ENCODE measurements around the gene TSPEAR. TPM values are rescaled to one million over a fixed set of nuclear protein-coding genes. Genes with fewer than 3 reads are reported as not detected.
"Not testable (repeated sequence)": the region's sequence is repeated elsewhere in the genome, so short reads cannot be mapped to it uniquely, and the experiment has no call there.

Gene TSPEAR
- total RNA-seq, 2 experiments from 2014 or later, result not detected

DNA sequence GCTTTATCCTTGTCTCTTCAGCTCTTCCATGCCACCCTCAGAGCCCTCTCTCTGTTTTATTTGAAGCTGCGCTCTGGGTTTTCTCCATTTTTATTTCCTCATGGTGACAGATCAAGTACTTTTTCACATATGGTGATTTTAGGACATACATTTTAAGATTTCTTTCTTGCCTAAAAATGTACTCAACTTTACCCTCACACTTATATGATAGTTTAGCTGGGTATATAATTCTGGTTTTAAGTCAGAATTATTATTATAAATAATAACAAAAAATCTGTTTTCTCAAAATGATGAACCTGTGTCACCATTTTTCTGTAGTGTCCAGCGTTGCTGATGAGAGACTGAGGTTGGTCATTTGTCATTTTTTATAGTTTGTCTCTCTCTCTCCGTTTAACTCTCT, 130.2 kb downstream of the TSPEAR start:
- H3K9me3 Mint-ChIP-seq, result peaks cover 32% of the 10 kb centered on the region
- intact Hi-C loops (cut with micrococcal nuclease), result no loop called here
- DNase-seq, result no peak
- CTCF ChIA-PET, result no interaction called here
- H3K27ac Mint-ChIP-seq, result no peak overlapping the region
- peaks cover 10% of the 10 kb centered on the region for H3K4me1 Mint-ChIP-seq (ENCODE audit: low read depth)
- no peak overlapping the region for H3K4me3 Mint-ChIP-seq
- peaks cover 1% of the 10 kb centered on the region for H3K36me3 Mint-ChIP-seq (ENCODE audit: low read depth)
- no peaks in the 10 kb centered on the region for H3K27me3 Mint-ChIP-seq (ENCODE audit: low read depth)

DNA sequence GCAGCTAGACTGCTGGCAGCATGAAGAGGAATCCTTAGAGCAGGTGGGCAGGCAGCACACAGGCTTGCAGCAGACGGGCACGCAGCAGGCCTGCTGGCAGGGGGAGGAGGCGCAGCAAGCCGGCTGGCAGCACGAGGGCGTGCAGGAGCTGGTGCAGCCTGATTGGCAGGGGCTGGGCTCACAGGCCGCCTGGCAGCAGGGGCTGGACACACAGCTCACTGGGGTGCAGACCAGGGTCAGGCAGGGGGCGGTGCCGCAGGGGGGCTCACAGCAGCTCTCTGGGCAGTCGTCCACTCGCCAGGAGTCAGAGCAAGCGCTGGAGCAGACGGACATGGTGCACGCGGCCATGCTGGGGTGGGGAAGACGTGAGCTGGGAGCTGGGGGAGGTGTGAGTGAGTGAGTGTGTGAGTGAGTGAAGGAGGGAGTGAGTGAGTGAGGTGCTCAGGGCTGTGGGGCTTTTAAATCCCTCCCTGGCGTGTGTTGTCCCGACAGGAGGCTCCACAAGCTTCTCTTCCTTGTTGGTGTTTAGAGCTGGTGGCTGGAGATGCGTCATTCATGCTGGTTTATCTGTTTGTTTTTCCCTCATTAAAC, 131.0 kb downstream of the TSPEAR start, which contains the start of gene KRTAP10-5:
KRTAP10-5 (minus strand) TSS at position 374 of the 591 bp plus-strand sequence; CDS start at position 348, 26 bp downstream.
- H3K36me3 Mint-ChIP-seq (ENCODE audit: low read depth); H3K27me3 Mint-ChIP-seq (ENCODE audit: low read depth); intact Hi-C loops (cut with micrococcal nuclease); DNase-seq; H3K27ac Mint-ChIP-seq; CTCF ChIA-PET; H3K4me3 Mint-ChIP-seq: not testable (repeated sequence)
- H3K9me3 Mint-ChIP-seq, result peaks cover 32% of the 10 kb centered on the region
- peaks cover 10% of the 10 kb centered on the region for H3K4me1 Mint-ChIP-seq (ENCODE audit: low read depth)

DNA sequence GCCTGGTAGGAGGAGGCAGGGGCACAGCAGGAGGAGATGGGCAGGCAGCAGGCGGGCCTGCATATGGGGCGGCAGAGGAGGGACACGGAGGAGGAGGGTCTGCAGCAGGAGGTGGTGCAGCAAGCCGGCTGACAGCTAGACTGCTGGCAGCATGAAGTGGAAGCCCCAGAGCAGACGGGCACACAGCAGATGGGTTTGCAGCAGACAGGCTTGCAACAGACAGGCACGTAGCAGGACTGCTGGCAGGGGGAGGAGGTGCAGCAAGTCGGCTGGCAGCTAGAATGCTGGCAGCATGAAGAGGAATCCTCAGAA, 131.6 kb downstream of the TSPEAR start:
- H3K9me3 Mint-ChIP-seq, result peaks cover 32% of the 10 kb centered on the region
- intact Hi-C loops (cut with micrococcal nuclease), result no loop called here
- no peak overlapping the region for H3K4me3 Mint-ChIP-seq
- H3K4me1 Mint-ChIP-seq (ENCODE audit: low read depth), result peaks cover 10% of the 10 kb centered on the region
- CTCF ChIA-PET, result no interaction called here
- DNase-seq, result no peak
- no peak overlapping the region for H3K27ac Mint-ChIP-seq
- H3K36me3 Mint-ChIP-seq (ENCODE audit: low read depth), result peaks cover 1% of the 10 kb centered on the region
- no peaks in the 10 kb centered on the region for H3K27me3 Mint-ChIP-seq (ENCODE audit: low read depth)

DNA sequence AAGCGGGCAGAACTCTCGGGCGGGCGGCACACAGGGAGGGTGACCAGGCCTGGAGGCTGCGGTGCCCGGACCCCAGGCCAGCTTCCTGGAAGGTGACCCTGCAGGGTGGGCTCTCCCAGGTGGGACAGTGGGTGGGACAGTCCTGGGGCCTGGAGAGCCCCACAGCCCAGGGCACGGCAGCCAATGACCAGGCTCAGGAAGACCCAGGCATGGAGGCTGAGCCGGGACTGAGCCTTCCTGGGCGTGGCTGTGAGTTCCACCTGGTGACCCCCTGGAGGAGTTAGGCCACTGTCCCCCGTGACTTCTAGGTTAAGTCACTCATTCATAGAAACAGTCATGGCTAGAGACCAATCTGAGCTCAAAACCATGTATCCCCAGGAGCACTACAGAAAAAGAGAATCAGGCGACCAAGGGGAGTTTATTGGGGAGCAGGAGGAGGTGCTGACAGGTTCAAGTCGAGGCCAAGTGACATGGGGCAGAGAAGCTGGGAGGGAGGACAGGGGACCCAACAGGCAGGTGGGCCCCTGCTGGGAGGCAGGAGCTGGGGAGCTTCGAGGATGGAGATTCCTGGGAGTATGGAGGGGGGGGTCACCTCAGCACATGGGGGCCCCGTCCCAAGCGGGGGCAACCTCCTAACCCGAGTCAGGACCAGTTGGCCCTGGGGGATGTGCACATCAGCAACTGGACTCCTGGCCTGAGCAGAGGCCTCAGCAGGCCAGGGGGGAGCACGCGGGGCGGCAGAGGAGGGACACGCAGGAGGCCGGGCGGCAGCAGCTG, 132.1 kb downstream of the TSPEAR start:
- intact Hi-C loops (cut with micrococcal nuclease), result no loop called here
- Mint-ChIP-seq H3K27ac (no peak overlapping the region), H3K4me3 (no peak overlapping the region), H3K9me3 (peaks cover 32% of the 10 kb centered on the region), H3K4me1 (ENCODE audit: low read depth) (peaks cover 10% of the 10 kb centered on the region), H3K27me3 (ENCODE audit: low read depth) (no peaks in the 10 kb centered on the region), H3K36me3 (ENCODE audit: low read depth) (peaks cover 1% of the 10 kb centered on the region)
- DNase-seq, result no peak
- CTCF ChIA-PET, result no interaction called here

DNA sequence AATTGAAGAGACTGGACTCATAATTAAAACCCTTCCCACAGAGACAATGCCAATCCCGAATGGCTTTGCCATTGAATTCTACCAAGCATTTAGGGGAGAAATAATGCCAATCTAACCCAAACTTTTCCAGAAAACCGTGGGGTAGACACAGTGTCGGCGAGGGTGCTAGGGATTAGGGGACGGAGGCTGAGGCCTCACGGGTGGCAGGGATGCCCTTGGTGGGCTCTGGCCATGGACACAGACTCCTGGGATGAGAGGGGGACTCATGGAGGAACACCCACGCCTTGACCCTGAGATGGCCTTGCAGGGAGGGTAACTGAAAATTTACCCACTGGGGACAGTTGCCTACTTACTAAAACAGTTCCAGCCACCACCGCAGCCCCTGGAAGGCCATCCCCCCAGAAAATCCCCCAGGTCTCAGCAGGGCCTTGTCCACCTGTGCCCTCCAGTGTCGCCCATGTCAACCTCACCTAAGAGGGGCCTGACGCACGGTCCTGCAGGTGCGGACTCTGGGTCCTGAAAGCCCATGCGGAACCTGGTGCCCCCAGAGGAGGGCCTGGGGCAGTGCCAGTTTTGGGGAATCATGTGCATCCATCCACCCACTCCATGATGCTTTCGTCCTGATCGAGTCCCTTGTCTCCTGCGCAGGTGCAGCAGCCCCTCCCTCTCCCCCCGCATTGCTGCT, 132.9 kb downstream of the TSPEAR start:
- intact Hi-C loops (cut with micrococcal nuclease), result no loop called here
- DNase-seq, result no peak
- no peak overlapping the region for H3K4me3 Mint-ChIP-seq
- peaks cover 9% of the 10 kb centered on the region for H3K4me1 Mint-ChIP-seq (ENCODE audit: low read depth)
- H3K9me3 Mint-ChIP-seq, result peaks cover 32% of the 10 kb centered on the region
- H3K27ac Mint-ChIP-seq, result no peak overlapping the region
- H3K36me3 Mint-ChIP-seq (ENCODE audit: low read depth), result peaks cover 1% of the 10 kb centered on the region
- CTCF ChIA-PET, result no interaction called here
- no peaks in the 10 kb centered on the region for H3K27me3 Mint-ChIP-seq (ENCODE audit: low read depth)

DNA sequence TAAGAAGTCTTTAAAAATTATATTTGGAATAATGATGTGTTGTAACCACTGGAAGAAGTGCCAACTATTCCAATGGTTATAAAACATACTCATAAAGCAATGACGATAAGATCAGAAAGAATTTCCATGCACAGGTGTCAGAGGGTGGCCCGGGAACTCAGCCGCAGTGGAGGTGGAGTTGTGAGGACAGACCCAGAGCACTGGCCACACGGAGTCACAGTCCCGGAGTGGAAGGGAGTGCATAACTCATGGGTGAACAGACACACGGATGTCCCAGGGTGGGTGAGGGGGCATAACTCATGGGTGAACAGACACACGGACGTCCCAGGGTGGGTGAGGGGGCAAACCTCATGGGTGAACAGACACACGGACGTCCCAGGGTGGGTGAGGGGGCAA, 135.3 kb downstream of the TSPEAR start:
- Mint-ChIP-seq H3K36me3 (ENCODE audit: low read depth) (peaks cover 1% of the 10 kb centered on the region), H3K27ac (no peak overlapping the region), H3K27me3 (ENCODE audit: low read depth) (no peaks in the 10 kb centered on the region), H3K9me3 (peaks cover 25% of the 10 kb centered on the region), H3K4me3 (no peak overlapping the region), H3K4me1 (ENCODE audit: low read depth) (no peaks in the 10 kb centered on the region)
- CTCF ChIA-PET, result no interaction called here
- DNase-seq, result no peak
- intact Hi-C loops (cut with micrococcal nuclease), result no loop called here

DNA sequence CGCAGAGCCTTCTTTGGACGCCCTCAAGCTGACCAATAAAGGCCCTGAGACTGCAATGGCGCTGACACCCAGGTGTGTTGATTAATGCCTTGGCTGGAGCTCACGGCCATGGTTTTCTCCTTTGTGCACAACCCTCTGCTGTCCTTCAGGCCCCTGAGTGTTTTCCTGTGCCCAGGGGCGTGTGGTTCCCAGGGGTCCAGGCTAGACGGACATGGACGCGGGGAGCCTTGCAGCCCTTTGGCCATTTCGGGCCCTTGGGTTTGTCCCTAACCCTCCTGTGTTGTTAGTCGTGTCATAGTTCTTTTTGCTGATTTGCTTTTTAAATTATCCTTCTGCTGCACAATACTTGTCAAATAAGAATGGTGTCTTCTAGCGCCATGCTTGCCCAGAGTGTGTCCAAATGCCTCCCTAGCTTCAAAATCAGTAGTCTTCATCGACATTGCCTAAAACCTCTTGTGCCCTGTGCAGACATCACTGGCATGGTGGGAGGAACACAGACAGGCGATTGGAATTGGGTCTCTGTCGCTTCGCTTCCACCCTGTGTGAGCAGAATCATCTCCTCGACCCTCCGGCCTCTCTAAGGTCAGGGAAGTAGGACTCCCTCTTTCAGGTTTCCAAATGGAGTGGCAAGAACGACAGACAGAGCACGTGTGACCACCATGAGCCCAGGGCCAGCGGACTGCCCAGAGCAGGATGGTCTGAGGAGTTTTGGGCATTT, 135.9 kb downstream of the TSPEAR start:
- H3K4me1 Mint-ChIP-seq (ENCODE audit: low read depth), result no peaks in the 10 kb centered on the region
- CTCF ChIA-PET, result no interaction called here
- intact Hi-C loops (cut with micrococcal nuclease), result no loop called here
- no peak for DNase-seq
- peaks cover 21% of the 10 kb centered on the region for H3K9me3 Mint-ChIP-seq
- H3K4me3 Mint-ChIP-seq, result no peak overlapping the region
- no peak overlapping the region for H3K27ac Mint-ChIP-seq
- H3K36me3 Mint-ChIP-seq (ENCODE audit: low read depth), result peaks cover 1% of the 10 kb centered on the region
- no peaks in the 10 kb centered on the region for H3K27me3 Mint-ChIP-seq (ENCODE audit: low read depth)

DNA sequence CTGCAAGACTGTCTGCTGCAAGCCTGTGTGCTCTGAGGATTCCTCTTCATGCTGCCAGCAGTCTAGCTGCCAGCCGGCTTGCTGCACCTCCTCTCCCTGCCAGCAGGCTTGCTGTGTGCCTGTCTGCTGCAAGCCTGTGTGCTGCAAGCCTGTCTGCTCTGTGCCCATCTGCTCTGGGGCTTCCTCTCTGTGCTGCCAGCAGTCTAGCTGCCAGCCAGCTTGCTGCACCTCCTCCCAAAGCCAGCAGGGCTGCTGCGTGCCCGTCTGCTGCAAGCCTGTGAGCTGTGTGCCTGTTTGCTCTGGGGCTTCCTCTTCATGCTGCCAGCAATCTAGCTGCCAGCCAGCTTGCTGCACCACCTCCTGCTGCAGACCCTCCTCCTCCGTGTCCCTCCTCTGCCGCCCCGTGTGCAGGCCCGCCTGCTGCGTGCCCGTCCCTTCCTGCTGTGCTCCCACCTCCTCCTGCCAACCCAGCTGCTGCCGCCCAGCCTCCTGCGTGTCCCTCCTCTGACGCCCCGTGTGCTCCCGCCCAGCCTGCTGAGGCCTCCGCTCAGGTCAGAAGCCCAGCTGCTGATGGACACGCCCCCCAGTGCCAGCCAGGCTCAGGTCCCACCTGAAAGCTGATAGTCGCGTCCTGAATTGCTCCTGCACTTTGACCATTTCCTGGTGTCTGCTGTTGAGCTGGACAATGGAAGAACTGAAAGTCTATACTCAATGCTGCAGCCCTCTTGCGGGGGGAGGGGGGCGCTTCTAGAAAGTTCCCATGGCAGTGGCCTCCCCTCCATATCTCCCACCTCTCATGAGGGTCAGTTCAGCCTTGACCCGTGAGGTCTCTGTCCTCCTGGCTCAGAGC, 136.7 kb downstream of the TSPEAR start:
- no peak for DNase-seq
- intact Hi-C loops (cut with micrococcal nuclease), result no loop called here
- no peak overlapping the region for H3K27ac Mint-ChIP-seq
- CTCF ChIA-PET, result interaction anchor here (0.7 to 1.3 kb wide), 2 partner anchors 11 to 108 kb away, joined by 3 to 4 read pairs; partner anchors contain the start of gene KRTAP12-1
- H3K36me3 Mint-ChIP-seq (ENCODE audit: low read depth), result no peaks in the 10 kb centered on the region
- no peaks in the 10 kb centered on the region for H3K27me3 Mint-ChIP-seq (ENCODE audit: low read depth)
- peaks cover 20% of the 10 kb centered on the region for H3K9me3 Mint-ChIP-seq
- no peak overlapping the region for H3K4me3 Mint-ChIP-seq
- no peaks in the 10 kb centered on the region for H3K4me1 Mint-ChIP-seq (ENCODE audit: low read depth)

DNA sequence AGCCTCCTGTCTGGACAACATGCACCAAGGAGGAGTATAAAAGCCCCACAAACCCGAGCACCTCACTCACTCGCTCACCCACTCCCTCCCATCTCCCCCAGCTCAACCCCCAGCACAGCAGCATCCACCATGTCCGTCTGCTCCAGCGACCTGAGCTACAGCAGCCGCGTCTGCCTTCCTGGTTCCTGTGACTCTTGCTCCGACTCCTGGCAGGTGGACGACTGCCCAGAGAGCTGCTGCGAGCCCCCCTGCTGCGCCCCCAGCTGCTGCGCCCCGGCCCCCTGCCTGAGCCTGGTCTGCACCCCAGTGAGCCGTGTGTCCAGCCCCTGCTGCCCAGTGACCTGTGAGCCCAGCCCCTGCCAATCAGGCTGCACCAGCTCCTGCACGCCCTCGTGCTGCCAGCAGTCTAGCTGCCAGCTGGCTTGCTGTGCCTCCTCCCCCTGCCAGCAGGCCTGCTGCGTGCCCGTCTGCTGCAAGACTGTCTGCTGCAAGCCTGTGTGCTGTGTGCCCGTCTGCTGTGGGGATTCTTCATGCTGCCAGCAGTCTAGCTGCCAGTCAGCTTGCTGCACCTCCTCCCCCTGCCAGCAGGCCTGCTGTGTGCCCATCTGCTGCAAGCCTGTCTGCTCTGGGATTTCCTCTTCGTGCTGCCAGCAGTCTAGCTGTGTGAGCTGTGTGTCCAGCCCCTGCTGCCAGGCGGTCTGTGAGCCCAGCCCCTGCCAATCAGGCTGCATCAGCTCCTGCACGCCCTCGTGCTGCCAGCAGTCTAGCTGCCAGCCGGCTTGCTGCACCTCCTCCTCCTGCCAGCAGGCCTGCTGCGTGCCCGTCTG, 137.5 kb downstream of the TSPEAR start, which contains the start of gene KRTAP10-4:
KRTAP10-4 (plus strand) TSS at position 100 of the 827 bp plus-strand sequence; CDS start at position 130, 30 bp downstream.
- H3K27me3 Mint-ChIP-seq (ENCODE audit: low read depth); H3K27ac Mint-ChIP-seq; DNase-seq; H3K4me1 Mint-ChIP-seq (ENCODE audit: low read depth); H3K36me3 Mint-ChIP-seq (ENCODE audit: low read depth); H3K4me3 Mint-ChIP-seq: not testable (repeated sequence)
- peaks cover 18% of the 10 kb centered on the region for H3K9me3 Mint-ChIP-seq
- intact Hi-C loops (cut with micrococcal nuclease), result loop anchor here (1.0 kb wide), 1 partner anchor 18 kb away; the partner anchor contains the start of gene KRTAP10-6
- CTCF ChIA-PET, result interaction anchor here (0.7 to 1.3 kb wide), 2 partner anchors 11 to 108 kb away, joined by 3 to 4 read pairs; partner anchors contain the start of gene KRTAP12-1

DNA sequence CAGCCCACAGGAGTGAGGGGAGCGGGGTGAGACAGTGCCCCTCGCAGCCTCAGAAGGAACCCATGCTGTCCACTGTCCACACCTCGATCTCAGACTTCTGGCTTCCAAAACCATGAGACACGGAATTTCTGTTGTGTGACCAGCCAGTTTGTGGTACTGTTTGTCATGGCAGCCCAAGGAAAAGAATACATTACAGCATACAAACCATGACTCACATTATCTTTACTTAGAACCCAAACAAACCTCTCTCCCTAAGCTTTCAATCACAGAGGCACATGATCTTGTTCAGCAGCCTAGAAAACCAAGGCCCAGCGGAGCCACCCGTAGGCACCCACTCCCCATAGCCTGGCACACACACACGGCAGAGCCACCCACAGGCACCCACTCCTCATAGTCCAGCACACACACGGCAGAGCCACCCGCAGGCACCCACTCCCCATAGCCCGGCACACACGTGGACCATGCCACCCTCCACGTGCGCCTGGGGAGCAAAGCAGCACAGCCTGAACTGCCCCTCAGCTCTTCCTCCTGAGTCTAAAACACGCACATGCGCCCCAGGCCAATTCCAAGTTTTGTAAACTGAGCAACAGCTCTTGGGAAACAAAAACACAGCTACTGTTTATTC, 138.3 kb downstream of the TSPEAR start:
- no peak for DNase-seq

More for the DNA sequence above, 138.3 kb downstream of the TSPEAR start:
- intact Hi-C loops (cut with micrococcal nuclease), result loop anchor here (1.0 kb wide), 1 partner anchor 19 kb away; the partner anchor contains the start of gene KRTAP10-6
- H3K27me3 Mint-ChIP-seq (ENCODE audit: low read depth), result no peaks in the 10 kb centered on the region
- no peak overlapping the region for H3K27ac Mint-ChIP-seq
- H3K4me1 Mint-ChIP-seq (ENCODE audit: low read depth), result no peaks in the 10 kb centered on the region
- no peaks in the 10 kb centered on the region for H3K36me3 Mint-ChIP-seq (ENCODE audit: low read depth)
- H3K4me3 Mint-ChIP-seq, result no peak overlapping the region
- CTCF ChIA-PET, result no interaction called here
- H3K9me3 Mint-ChIP-seq, result peaks cover 16% of the 10 kb centered on the region

Measured in activated naive CD4-positive, alpha-beta T cell treated with anti-CD3 and anti-CD28 coated beads for 36 hours (primary cell).